Spleen (tissue), 11 donors: ENCODE data around the gene USP8. TPM values are rescaled to one million over a fixed set of nuclear protein-coding genes. Genes with fewer than 3 reads are reported as not detected.

Experiments
- DNase-seq: peaks from one replicate; pipeline ENCODE4 v3.0.0-alpha.2; 2020
- H3K27ac ChIP-seq, 8 donors: fragments of 200-600 bp; sonication (generic) in 7 of 8; 1 replicate in 4 of 8; 2 replicates in 4 of 8; pipeline versions ENCODE4 v1.5.0 to v1.8.0; 2016 to 2021; ENCODE audit warnings: inconsistent platforms in 4 of 8, mild to moderate bottlenecking in 4 of 8, moderate library complexity in 1 of 8
- H3K27me3 ChIP-seq, 7 donors: fragments of 200-600 bp; sonication (generic) in 6 of 7; replicated peaks in 1 of 7; 1 replicate in 4 of 7; 2 replicates in 3 of 7; pipeline versions ENCODE4 v1.5.0 to v1.8.0; 2016 to 2021; ENCODE audit warnings: inconsistent platforms in 3 of 7, mild to moderate bottlenecking in 1 of 7
- H3K36me3 ChIP-seq, 6 donors: fragments of 200-600 bp; sonication (generic) in 5 of 6; 1 replicate in 4 of 6; 2 replicates in 2 of 6; pipeline versions ENCODE4 v1.5.0 to v1.8.0; 2016 to 2021; ENCODE audit warnings: inconsistent platforms in 2 of 6
- H3K4me1 ChIP-seq, 6 donors: fragments of 200-600 bp; sonication (generic) in 5 of 6; 1 replicate in 3 of 6; 2 replicates in 3 of 6; pipeline versions ENCODE4 v1.5.0 to v1.8.0; 2016 to 2021; ENCODE audit warnings: inconsistent platforms in 3 of 6
- H3K4me3 ChIP-seq, 8 donors: fragments of 200-600 bp; sonication (generic) in 7 of 8; 1 replicate in 4 of 8; 2 replicates in 4 of 8; pipeline versions ENCODE4 v1.5.0 to v1.8.0; 2016 to 2021; ENCODE audit warnings: inconsistent platforms in 4 of 8, mild to moderate bottlenecking in 4 of 8, moderate library complexity in 2 of 8
- H3K9me3 ChIP-seq, 8 donors: fragments of 200-600 bp; sonication (generic) in 7 of 8; 1 replicate in 4 of 8; 2 replicates in 4 of 8; pipeline versions ENCODE4 v1.5.0 to v1.8.0; 2016 to 2021; ENCODE audit warnings: inconsistent platforms in 4 of 8
- POLR2A ChIP-seq, 3 donors: fragments of 450-650 bp; IDR thresholded peaks; one replicate each; pipeline ENCODE4 v1.5.1; 2017; ENCODE audit warnings: antibody characterized with exemption in 3 of 3, mild to moderate bottlenecking in 1 of 3
- POLR2AphosphoS5 ChIP-seq, 3 donors: sonication (generic); formaldehyde crosslinking; IDR thresholded peaks; one replicate each; pipeline ENCODE4 v1.5.1; 2017; ENCODE audit warnings: antibody characterized with exemption in 3 of 3
- WGBS, 5 donors: extraction: QIAGEN DNeasy Blood & Tissue Kit in 3 of 5; methylation state at CpG; one replicate each; pipeline versions ENCODE4 v1.1.5 to v1.1.7; 2013 to 2018; 5-methylcytosine and 5-hydroxymethylcytosine counted together
- intact Hi-C: fragments of 100-400 bp; cut with DNase I; formaldehyde crosslinking; loops from one replicate; pipeline ENCODE4 v1.15.0; 2023; ENCODE audit warnings: low total_unique reads
- polyA plus RNA-seq, 3 donors: library from polyadenylated mRNA; stranded (reverse); fragments of 200-250 nt; gene quantifications; one replicate each; pipeline ENCODE4 v1.2.1, GENCODE V29; 2013
- total RNA-seq, 7 donors: library from RNA; depleted of rRNA in 3 of 7; stranded (reverse); fragments of >200 nt in 3 of 7; fragmentation: NEBNext Ultra II Directional in 4 of 7; extraction: Animal tissue kit (Norgen Biotek cat#: 25700) in 4 of 7; gene quantifications; one replicate each; pipeline versions ENCODE4 v1.1.0 to v1.2.1, GENCODE V29; 2016 to 2021
- TF ChIP-seq, protein P1 (sequence below), 11 experiments: fragments of 200-600 bp in 7 of 11; fragments of 450-650 bp in 4 of 11; sonication (generic) in 4 of 11; IDR thresholded peaks in 8 of 11; conservative IDR thresholded peaks in 3 of 11; 1 replicate in 7 of 11; 2 replicates in 4 of 11; pipeline versions ENCODE4 v1.4.0 to v1.8.0; 2016 to 2021; ENCODE audit warnings: antibody characterized with exemption in 11 of 11, inconsistent platforms in 4 of 11, mild to moderate bottlenecking in 1 of 11
- donor health status: healthy with polysubstance abuse.
- donor health status: DM: no; HTN: no; CAD: no; lungs with moderate emphysema.
- donor health status: DM: no; HTN: no; CAD: no.
- donor health status: Bipolar disorder and iron deficiency.
- donor health status: healthy.
- donor health status: DM: no; HTN: no; CAD: no.
- donor health status: DM: yes; HTN: yes; CAD: no.

USP8 gene
- total and polyA plus RNA-seq, 10 donors: 13.4 to 95.6 (median 73.4) TPM

DNA sequence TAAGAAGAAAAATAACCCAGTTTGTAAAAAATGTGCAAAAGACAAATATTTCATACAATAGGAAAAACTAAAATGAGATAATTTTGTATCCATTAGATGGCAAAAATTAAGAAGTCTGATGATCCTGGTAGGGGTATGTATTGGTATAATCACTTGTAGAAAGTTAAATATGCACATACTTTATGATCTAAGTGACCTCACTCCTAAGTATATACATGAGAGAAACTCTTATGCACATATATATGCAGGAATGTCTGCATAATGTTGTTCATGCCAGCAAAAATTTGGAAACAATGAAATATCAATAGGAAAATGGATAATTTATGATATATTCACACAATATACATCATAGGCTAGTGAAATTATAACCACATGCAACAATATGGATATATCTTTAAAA is 88.8 kb downstream of the USP8 start:
- peaks cover 0 to 11% (median 6%) of the 10 kb centered on the region in 8 donors for H3K9me3 ChIP-seq
- DNase-seq: no peak
- H3K4me3 ChIP-seq: no peak overlapping the region
- intact Hi-C loops: no loop called here
- no peaks in the 10 kb centered on the region for H3K27me3 ChIP-seq
- H3K36me3 ChIP-seq: peaks cover 0 to 4% (median 0%) of the 10 kb centered on the region in 6 donors
- no peak overlapping the region for H3K27ac ChIP-seq
- no peak for TF ChIP-seq POLR2A (IDR thresholded peaks at IDR 0.05)
- TF ChIP-seq POLR2AphosphoS5 (IDR thresholded peaks at IDR 0.05): no peak
- TF ChIP-seq, protein P1, sequence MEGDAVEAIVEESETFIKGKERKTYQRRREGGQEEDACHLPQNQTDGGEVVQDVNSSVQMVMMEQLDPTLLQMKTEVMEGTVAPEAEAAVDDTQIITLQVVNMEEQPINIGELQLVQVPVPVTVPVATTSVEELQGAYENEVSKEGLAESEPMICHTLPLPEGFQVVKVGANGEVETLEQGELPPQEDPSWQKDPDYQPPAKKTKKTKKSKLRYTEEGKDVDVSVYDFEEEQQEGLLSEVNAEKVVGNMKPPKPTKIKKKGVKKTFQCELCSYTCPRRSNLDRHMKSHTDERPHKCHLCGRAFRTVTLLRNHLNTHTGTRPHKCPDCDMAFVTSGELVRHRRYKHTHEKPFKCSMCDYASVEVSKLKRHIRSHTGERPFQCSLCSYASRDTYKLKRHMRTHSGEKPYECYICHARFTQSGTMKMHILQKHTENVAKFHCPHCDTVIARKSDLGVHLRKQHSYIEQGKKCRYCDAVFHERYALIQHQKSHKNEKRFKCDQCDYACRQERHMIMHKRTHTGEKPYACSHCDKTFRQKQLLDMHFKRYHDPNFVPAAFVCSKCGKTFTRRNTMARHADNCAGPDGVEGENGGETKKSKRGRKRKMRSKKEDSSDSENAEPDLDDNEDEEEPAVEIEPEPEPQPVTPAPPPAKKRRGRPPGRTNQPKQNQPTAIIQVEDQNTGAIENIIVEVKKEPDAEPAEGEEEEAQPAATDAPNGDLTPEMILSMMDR (IDR thresholded peaks at IDR 0.05 in 8 of 11, conservative IDR thresholded peaks at IDR 0.05 in 3 of 11): no peak
- no peaks in the 10 kb centered on the region for H3K4me1 ChIP-seq

DNA sequence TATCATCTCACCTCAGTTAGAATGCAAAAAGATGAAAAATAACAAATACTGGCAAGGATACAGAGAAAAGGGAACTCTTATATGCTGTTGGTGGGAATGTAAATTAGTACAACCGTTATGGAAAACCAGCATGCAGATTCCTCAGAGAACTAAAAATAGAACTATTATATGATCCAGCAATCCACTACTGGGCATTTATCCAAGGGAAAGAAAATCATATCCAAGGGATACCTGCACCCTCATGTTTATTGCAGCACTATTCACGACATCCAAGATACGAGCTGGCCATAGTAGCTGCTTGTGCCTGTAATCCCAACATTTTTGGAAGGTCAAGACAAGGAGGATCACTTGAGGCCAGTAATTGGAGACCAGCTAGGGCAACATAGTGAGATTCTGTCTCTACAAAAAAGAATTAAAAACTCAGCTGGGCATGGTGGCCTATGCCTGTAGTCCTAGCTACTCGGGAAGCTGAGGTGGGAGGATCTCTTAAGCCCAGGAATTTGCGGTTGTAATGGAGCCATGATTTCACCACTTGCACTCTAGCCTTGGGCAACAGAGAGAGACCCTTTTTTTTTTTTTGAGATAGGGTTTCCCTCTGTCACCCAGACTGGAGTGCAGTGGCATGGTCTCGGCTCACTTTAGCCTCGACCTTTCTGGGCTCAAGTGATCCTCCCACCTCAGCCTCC is 95.7 kb downstream of the USP8 start:
- intact Hi-C loops: no loop called here
- no peak for DNase-seq
- TF ChIP-seq, protein P1 (IDR thresholded peaks at IDR 0.05 in 8 of 11, conservative IDR thresholded peaks at IDR 0.05 in 3 of 11): no peak
- no peak for TF ChIP-seq POLR2A (IDR thresholded peaks at IDR 0.05)
- no peak for TF ChIP-seq POLR2AphosphoS5 (IDR thresholded peaks at IDR 0.05)
- Histone ChIP-seq H3K4me1 (no peaks in the 10 kb centered on the region), H3K36me3 (no peaks in the 10 kb centered on the region), H3K9me3 (peaks cover 0 to 19% (median 8%) of the 10 kb centered on the region in 8 donors), H3K27me3 (no peaks in the 10 kb centered on the region), H3K4me3 (no peak overlapping the region), H3K27ac (no peak overlapping the region)
- WGBS, 5 donors: 76 to 91% (median 89%) methylated on average over 7 of the region's 7 CpGs

DNA sequence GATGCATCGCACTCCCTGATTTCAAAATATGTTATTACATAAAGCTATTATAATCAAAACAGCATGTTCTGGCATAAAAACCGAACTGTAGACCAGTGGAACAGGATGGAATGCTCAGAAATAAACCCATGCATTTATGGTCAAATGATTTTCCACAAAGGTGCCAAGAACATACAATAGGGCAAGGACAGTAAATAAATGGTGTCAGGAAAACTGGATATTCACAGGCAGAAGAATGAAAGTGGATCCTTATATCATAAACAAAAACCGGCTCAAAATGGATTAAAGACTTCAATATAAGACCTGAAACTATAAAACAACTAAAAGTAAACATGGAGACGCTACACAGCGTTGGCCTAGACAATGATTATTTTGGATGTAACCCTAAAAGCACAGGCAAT is 99.6 kb downstream of the USP8 start:
- H3K4me1 ChIP-seq: no peaks in the 10 kb centered on the region
- intact Hi-C loops: no loop called here
- WGBS, 5 donors: 81 to 87% (median 84%) methylated on average over 5 of the region's 5 CpGs

DNA sequence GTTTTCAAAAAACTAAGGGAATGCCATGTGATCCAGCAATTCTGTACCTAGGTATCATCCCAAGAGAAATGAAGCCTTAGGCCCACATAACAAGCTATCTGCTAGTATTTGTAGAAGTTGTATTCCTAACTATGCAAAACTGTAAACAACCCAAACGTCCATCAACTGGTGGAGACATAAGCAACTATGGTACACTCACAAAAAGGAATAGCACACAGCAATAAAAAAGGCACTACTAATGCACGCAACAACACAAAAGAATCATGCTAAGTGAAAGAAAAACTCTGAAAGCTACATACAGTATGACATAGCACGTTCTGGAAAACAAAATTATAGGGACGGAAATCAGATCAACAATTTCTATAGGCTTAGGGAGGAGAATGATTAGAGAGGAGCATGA is 107.0 kb downstream of the USP8 start:
- no peak overlapping the region for H3K27ac ChIP-seq
- no peaks in the 10 kb centered on the region for H3K9me3 ChIP-seq
- intact Hi-C loops: no loop called here
- no peaks in the 10 kb centered on the region for H3K4me1 ChIP-seq
- H3K4me3 ChIP-seq: no peak overlapping the region
- no peak for TF ChIP-seq POLR2A (IDR thresholded peaks at IDR 0.05)
- TF ChIP-seq, protein P1 (IDR thresholded peaks at IDR 0.05 in 8 of 11, conservative IDR thresholded peaks at IDR 0.05 in 3 of 11): no peak
- H3K27me3 ChIP-seq: no peaks in the 10 kb centered on the region
- DNase-seq: no peak
- no peaks in the 10 kb centered on the region for H3K36me3 ChIP-seq
- 88 to 98% (median 94%) methylated on average over 4 of the region's 4 CpGs for WGBS, 5 donors

More for the DNA sequence above, 99.6 kb downstream of the USP8 start:
- H3K27me3 ChIP-seq: no peaks in the 10 kb centered on the region
- no peak overlapping the region for H3K27ac ChIP-seq
- TF ChIP-seq, protein P1 (IDR thresholded peaks at IDR 0.05 in 8 of 11, conservative IDR thresholded peaks at IDR 0.05 in 3 of 11): no peak
- TF ChIP-seq POLR2AphosphoS5 (IDR thresholded peaks at IDR 0.05): no peak
- no peak for TF ChIP-seq POLR2A (IDR thresholded peaks at IDR 0.05)
- no peak for DNase-seq
- no peak overlapping the region for H3K4me3 ChIP-seq
- H3K36me3 ChIP-seq: no peaks in the 10 kb centered on the region
- peaks cover 0 to 8% (median 0%) of the 10 kb centered on the region in 8 donors for H3K9me3 ChIP-seq
